GM19193 (cell line): ENCODE data around the gene SAMD8.

Experiments
- POLR2A ChIP-seq: IDR thresholded peaks from 4 replicates; pipeline ENCODE4 v1.6.1; 2011; ENCODE audit not compliant: insufficient read depth, insufficient read length; ENCODE audit errors: extremely low read depth

The SAMD8 gene

GRCh38 chr10:75210282-75211006, 99.0 kb downstream of the SAMD8 start, which contains the start of gene VDAC2:
Gene VDAC2, plus strand, starts transcription at chr10:75210796. Its CDS starts 363 bp downstream, at chr10:75211159.
- peak; percentile 68 for TF ChIP-seq POLR2A

GRCh38 chr10:75211007-75211691, 99.7 kb downstream of the SAMD8 start:
- TF ChIP-seq POLR2A: no peak

GRCh38 chr10:75212343-75212742, 100.9 kb downstream of the SAMD8 start:
- TF ChIP-seq POLR2A: no peak

- TF ChIP-seq POLR2A: no peak
These were observed 108.8 kb downstream of the SAMD8 start for GRCh38 chr10:75220274-75220673.

- no peak for TF ChIP-seq POLR2A
These were observed 112.1 kb downstream of the SAMD8 start for GRCh38 chr10:75223507-75223906.

- TF ChIP-seq POLR2A: no peak
These were observed 114.6 kb downstream of the SAMD8 start for GRCh38 chr10:75226095-75226494.

- no peak for TF ChIP-seq POLR2A
These were observed 115.2 kb downstream of the SAMD8 start for GRCh38 chr10:75226656-75227055.

- TF ChIP-seq POLR2A: no peak
These were observed 116.8 kb downstream of the SAMD8 start for GRCh38 chr10:75228278-75228677.

GRCh38 chr10:75228834-75229233, 117.4 kb downstream of the SAMD8 start:
- TF ChIP-seq POLR2A: no peak

GRCh38 chr10:75229971-75230370, 118.5 kb downstream of the SAMD8 start:
- TF ChIP-seq POLR2A: no peak

- TF ChIP-seq POLR2A: no peak
These were observed 119.2 kb downstream of the SAMD8 start for GRCh38 chr10:75230600-75231038.
